ENCODE data around the gene MYOG.

DNA sequence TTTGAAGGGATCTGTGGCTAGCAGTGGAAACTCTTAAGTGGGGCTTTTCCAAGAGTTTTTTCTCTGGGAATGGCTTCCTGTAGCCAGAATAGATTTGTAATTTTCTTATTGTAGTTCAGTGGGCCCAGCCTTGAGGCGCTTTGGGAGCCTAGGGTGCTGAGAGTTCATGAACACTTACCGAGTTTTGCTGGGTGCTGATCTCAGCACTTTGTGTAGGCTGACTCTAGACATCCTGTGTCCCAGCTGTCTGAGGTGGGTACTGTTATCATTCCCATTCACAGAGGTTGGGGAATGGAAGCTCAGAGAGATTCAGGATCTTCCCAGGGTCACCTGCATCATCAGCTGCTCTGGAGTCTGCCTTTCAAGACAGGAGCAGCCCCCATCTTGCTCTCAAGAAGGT is 52.5 kb downstream of the MYOG start:
- TF ChIP-seq, protein P1, sequence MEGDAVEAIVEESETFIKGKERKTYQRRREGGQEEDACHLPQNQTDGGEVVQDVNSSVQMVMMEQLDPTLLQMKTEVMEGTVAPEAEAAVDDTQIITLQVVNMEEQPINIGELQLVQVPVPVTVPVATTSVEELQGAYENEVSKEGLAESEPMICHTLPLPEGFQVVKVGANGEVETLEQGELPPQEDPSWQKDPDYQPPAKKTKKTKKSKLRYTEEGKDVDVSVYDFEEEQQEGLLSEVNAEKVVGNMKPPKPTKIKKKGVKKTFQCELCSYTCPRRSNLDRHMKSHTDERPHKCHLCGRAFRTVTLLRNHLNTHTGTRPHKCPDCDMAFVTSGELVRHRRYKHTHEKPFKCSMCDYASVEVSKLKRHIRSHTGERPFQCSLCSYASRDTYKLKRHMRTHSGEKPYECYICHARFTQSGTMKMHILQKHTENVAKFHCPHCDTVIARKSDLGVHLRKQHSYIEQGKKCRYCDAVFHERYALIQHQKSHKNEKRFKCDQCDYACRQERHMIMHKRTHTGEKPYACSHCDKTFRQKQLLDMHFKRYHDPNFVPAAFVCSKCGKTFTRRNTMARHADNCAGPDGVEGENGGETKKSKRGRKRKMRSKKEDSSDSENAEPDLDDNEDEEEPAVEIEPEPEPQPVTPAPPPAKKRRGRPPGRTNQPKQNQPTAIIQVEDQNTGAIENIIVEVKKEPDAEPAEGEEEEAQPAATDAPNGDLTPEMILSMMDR (conservative IDR thresholded peaks at IDR 0.05; ENCODE audit: low read depth in 2 of 2) = no peak
- no peak for TF ChIP-seq CREB1 (CRISPR knock-in tag; IDR thresholded peaks at IDR 0.05; ENCODE audit: low read depth)
- no peak for TF ChIP-seq EZH2phosphoT487 (IDR thresholded peaks at IDR 0.05; ENCODE audit: unreplicated experiment)
- TF ChIP-seq POLR2AphosphoS5 (IDR thresholded peaks at IDR 0.05; ENCODE audit: low read depth) = no peak
- TF ChIP-seq EZH2 (IDR thresholded peaks at IDR 0.05; ENCODE audit: low read depth, unreplicated experiment) = no peak
- TF ChIP-seq NANOG (IDR thresholded peaks at IDR 0.05; ENCODE audit: borderline replicate concordance) = no peak
- no peak for TF ChIP-seq ZNF331 (CRISPR knock-in tag; IDR thresholded peaks at IDR 0.05; ENCODE audit: low read depth)
- TF ChIP-seq ZNF114 (CRISPR knock-in tag; IDR thresholded peaks at IDR 0.05) = no peak
- TF ChIP-seq, protein P2, sequence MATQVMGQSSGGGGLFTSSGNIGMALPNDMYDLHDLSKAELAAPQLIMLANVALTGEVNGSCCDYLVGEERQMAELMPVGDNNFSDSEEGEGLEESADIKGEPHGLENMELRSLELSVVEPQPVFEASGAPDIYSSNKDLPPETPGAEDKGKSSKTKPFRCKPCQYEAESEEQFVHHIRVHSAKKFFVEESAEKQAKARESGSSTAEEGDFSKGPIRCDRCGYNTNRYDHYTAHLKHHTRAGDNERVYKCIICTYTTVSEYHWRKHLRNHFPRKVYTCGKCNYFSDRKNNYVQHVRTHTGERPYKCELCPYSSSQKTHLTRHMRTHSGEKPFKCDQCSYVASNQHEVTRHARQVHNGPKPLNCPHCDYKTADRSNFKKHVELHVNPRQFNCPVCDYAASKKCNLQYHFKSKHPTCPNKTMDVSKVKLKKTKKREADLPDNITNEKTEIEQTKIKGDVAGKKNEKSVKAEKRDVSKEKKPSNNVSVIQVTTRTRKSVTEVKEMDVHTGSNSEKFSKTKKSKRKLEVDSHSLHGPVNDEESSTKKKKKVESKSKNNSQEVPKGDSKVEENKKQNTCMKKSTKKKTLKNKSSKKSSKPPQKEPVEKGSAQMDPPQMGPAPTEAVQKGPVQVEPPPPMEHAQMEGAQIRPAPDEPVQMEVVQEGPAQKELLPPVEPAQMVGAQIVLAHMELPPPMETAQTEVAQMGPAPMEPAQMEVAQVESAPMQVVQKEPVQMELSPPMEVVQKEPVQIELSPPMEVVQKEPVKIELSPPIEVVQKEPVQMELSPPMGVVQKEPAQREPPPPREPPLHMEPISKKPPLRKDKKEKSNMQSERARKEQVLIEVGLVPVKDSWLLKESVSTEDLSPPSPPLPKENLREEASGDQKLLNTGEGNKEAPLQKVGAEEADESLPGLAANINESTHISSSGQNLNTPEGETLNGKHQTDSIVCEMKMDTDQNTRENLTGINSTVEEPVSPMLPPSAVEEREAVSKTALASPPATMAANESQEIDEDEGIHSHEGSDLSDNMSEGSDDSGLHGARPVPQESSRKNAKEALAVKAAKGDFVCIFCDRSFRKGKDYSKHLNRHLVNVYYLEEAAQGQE (IDR thresholded peaks at IDR 0.05; ENCODE audit: unreplicated experiment) = no peak
- TF ChIP-seq, protein P3, sequence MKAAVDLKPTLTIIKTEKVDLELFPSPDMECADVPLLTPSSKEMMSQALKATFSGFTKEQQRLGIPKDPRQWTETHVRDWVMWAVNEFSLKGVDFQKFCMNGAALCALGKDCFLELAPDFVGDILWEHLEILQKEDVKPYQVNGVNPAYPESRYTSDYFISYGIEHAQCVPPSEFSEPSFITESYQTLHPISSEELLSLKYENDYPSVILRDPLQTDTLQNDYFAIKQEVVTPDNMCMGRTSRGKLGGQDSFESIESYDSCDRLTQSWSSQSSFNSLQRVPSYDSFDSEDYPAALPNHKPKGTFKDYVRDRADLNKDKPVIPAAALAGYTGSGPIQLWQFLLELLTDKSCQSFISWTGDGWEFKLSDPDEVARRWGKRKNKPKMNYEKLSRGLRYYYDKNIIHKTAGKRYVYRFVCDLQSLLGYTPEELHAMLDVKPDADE (IDR thresholded peaks at IDR 0.05) = no peak
- no peak for TF ChIP-seq JUNB (IDR thresholded peaks at IDR 0.05; ENCODE audit: unreplicated experiment)
- no peak for TF ChIP-seq STAT1 (IDR thresholded peaks at IDR 0.05; ENCODE audit: unreplicated experiment)
- TF ChIP-seq, protein P4, sequence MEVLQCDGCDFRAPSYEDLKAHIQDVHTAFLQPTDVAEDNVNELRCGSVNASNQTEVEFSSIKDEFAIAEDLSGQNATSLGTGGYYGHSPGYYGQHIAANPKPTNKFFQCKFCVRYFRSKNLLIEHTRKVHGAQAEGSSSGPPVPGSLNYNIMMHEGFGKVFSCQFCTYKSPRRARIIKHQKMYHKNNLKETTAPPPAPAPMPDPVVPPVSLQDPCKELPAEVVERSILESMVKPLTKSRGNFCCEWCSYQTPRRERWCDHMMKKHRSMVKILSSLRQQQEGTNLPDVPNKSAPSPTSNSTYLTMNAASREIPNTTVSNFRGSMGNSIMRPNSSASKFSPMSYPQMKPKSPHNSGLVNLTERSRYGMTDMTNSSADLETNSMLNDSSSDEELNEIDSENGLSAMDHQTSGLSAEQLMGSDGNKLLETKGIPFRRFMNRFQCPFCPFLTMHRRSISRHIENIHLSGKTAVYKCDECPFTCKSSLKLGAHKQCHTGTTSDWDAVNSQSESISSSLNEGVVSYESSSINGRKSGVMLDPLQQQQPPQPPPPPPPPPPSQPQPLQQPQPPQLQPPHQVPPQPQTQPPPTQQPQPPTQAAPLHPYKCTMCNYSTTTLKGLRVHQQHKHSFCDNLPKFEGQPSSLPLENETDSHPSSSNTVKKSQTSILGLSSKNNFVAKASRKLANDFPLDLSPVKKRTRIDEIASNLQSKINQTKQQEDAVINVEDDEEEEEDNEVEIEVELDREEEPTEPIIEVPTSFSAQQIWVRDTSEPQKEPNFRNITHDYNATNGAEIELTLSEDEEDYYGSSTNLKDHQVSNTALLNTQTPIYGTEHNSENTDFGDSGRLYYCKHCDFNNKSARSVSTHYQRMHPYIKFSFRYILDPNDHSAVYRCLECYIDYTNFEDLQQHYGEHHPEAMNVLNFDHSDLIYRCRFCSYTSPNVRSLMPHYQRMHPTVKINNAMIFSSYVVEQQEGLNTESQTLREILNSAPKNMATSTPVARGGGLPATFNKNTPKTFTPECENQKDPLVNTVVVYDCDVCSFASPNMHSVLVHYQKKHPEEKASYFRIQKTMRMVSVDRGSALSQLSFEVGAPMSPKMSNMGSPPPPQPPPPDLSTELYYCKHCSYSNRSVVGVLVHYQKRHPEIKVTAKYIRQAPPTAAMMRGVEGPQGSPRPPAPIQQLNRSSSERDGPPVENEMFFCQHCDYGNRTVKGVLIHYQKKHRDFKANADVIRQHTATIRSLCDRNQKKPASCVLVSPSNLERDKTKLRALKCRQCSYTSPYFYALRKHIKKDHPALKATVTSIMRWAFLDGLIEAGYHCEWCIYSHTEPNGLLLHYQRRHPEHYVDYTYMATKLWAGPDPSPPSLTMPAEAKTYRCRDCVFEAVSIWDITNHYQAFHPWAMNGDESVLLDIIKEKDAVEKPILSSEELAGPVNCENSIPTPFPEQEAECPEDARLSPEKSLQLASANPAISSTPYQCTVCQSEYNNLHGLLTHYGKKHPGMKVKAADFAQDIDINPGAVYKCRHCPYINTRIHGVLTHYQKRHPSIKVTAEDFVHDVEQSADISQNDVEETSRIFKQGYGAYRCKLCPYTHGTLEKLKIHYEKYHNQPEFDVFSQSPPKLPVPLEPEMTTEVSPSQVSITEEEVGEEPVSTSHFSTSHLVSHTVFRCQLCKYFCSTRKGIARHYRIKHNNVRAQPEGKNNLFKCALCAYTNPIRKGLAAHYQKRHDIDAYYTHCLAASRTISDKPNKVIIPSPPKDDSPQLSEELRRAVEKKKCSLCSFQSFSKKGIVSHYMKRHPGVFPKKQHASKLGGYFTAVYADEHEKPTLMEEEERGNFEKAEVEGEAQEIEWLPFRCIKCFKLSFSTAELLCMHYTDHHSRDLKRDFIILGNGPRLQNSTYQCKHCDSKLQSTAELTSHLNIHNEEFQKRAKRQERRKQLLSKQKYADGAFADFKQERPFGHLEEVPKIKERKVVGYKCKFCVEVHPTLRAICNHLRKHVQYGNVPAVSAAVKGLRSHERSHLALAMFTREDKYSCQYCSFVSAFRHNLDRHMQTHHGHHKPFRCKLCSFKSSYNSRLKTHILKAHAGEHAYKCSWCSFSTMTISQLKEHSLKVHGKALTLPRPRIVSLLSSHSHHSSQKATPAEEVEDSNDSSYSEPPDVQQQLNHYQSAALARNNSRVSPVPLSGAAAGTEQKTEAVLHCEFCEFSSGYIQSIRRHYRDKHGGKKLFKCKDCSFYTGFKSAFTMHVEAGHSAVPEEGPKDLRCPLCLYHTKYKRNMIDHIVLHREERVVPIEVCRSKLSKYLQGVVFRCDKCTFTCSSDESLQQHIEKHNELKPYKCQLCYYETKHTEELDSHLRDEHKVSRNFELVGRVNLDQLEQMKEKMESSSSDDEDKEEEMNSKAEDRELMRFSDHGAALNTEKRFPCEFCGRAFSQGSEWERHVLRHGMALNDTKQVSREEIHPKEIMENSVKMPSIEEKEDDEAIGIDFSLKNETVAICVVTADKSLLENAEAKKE (CRISPR knock-in tag; IDR thresholded peaks at IDR 0.05) = no peak
